ENCODE data around the gene ARVCF. TPM values are rescaled to one million over a fixed set of nuclear protein-coding genes. Genes with fewer than 3 reads are reported as not detected.
A peak's percentile ranks its signal among the peaks of the same experiment; 100 is the strongest.

ARVCF gene
- total RNA-seq, 2 experiments from 2014 or later = 1.5 to 2.4 TPM

- Mint-ChIP-seq H3K4me1 (ENCODE audit: low read depth) (peaks cover 9% of the 10 kb centered on the region), H3K4me3 (no peak overlapping the region), H3K27ac (no peak overlapping the region), H3K27me3 (no peaks in the 10 kb centered on the region), H3K9me3 (peaks cover 19% of the 10 kb centered on the region), H3K36me3 (peaks cover 40% of the 10 kb centered on the region)
- POLR2A ChIA-PET = no interaction called here
- DNase-seq = no peak
- CTCF ChIA-PET = interaction anchor here (0.9 kb wide), 1 partner anchor 31 kb away, joined by 3 read pairs; no protein-coding TSS in a partner anchor
- intact Hi-C loops (cut with micrococcal nuclease) = no loop called here
These were observed 28.0 kb upstream of the ARVCF start for GRCh38 chr22:20044495-20045151.

GRCh38 chr22:20043997-20044342 lies 27.3 kb upstream of the ARVCF start:
- DNase-seq = no peak
- POLR2A ChIA-PET = no interaction called here
- H3K36me3 Mint-ChIP-seq = peaks cover 38% of the 10 kb centered on the region
- intact Hi-C loops (cut with micrococcal nuclease) = no loop called here
- H3K27me3 Mint-ChIP-seq = no peaks in the 10 kb centered on the region
- CTCF ChIA-PET = no interaction called here
- no peak overlapping the region for H3K4me3 Mint-ChIP-seq
- peaks cover 7% of the 10 kb centered on the region for H3K4me1 Mint-ChIP-seq (ENCODE audit: low read depth)
- H3K9me3 Mint-ChIP-seq = peaks cover 17% of the 10 kb centered on the region
- no peak overlapping the region for H3K27ac Mint-ChIP-seq

DNA sequence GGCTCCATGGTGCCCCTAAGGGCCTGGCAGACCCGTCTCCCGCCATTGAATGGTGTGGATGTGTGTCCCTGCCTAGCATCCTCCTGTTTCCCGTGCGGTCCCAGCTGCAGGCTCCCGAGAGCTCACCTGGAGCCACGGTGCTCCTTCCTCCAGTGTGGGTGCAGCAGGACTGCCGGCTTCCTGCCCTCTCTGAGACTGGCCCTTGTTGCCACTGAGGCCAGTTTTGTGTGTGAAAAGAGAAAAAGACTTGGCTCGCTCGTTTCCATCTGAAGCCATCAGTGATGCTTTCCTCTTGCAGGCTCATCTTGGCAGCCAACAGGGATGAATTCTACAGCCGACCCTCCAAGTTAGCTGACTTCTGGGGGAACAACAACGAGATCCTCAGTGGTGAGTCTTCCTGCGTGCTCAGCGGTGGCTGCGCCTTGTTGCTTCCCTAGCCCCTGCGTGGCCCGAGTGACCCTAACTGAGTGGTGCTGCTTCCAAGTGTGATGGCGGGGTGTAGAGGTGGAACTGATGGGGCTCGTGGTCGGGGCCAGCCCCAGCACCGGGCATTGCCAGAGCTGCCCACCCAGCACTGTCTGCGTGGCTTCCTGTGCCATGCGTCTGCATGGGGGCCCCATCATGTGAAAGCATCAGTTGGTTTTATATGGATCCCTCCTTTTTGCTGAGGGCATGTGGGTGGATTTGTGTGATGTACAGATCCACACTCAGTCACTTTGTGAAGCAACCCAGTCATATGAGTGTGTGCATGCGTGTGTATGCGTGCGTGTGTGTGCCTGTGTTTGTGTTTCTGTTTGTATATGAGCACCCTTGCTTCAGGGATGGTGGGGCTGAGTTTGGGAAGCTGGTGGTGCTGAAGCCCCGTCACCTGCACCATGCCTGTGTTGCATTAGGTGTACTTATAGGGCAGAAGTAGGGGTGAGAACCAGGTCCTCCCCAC lies 26.7 kb upstream of the ARVCF start:
- Mint-ChIP-seq H3K27ac (no peak overlapping the region), H3K36me3 (peaks cover 32% of the 10 kb centered on the region)

DNA sequence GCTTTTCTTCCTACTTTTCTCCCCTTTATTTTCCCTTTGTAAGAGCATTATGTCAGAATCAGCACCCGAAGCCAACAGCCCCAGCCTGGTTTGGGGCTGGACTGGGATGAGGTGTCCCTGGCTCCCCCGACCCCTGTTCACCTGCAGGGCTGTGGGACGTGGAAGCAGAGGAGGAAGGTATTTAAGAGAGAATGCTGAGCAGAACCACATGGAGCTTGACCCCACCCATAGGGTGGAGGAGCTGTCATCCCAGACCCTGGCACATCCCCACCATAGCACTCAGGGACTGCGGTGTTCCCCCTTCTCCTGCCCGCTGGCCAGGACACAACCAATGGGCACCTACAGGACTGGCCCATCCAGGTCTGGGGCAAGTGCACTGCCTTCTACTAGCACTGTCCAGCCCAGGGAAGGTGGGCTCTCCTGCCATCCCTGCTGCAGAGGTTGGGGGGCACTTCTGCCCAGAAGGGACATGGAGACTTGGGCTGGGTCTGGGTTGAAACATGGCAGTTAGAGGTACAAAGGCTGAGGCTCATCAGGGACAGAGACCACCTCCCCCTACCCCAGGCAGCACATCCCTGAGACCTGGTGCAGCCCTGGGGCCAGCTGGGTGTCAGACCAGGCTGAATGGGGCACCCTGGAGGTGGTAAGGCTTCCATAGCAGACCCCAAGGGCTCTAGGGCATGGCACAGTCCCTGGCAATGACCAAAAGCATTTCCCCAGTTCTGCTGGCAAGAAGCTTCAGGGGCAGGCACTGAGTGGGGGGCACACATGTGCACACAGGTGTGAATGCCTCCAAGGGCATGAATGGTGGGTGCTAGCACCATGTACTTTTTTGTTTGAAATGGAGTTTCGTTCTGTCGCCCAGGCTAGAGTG lies 23.9 kb upstream of the ARVCF start:
- Mint-ChIP-seq H3K9me3 (no peaks in the 10 kb centered on the region), H3K36me3 (peaks cover 27% of the 10 kb centered on the region), H3K27ac (no peak overlapping the region), H3K4me3 (no peak overlapping the region), H3K4me1 (ENCODE audit: low read depth) (peaks cover 19% of the 10 kb centered on the region), H3K27me3 (no peaks in the 10 kb centered on the region)
- intact Hi-C loops (cut with micrococcal nuclease) = no loop called here
- POLR2A ChIA-PET = no interaction called here
- CTCF ChIA-PET = no interaction called here
- no peak for DNase-seq

More for the DNA sequence above, 26.7 kb upstream of the ARVCF start:
- Mint-ChIP-seq H3K9me3 (peaks cover 12% of the 10 kb centered on the region), H3K4me1 (ENCODE audit: low read depth) (peaks cover 4% of the 10 kb centered on the region), H3K4me3 (no peak overlapping the region), H3K27me3 (no peaks in the 10 kb centered on the region)
- intact Hi-C loops (cut with micrococcal nuclease) = no loop called here
- DNase-seq = no peak
- ChIA-PET CTCF (no interaction called here), POLR2A (no interaction called here)

DNA sequence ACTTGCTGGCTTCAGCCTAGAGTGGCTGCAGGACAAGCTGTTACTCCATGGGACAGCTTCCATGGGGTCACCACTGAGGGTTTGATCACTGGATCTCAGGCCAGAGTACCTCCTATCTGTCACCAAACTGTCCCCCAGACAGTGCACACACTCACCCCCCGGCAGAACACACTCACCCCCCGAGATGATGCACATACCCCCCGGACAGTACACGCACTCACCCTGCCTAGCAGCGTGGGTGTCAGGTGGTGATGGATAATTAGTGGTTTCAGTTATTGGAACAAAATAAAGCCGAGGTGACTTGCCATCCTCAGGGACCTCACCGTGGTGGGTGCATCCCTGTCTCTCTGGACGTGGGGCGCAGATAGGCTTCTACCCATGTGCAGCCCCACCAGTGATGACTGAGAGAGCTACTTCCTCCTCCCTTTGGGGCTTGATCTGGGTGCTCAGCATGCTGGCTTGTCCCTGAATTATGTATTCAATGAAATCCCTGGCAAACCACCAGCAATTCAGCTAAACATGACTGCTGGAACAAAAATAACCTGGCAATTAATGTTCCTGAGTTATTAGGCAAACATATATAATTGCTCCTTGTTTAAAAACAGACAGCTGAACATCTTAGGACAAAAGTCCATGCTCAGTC lies 23.2 kb upstream of the ARVCF start:
- intact Hi-C loops (cut with micrococcal nuclease) = loop anchor here (5.0 kb wide), 1 partner anchor 32 kb away; no protein-coding TSS in a partner anchor
- no peak for DNase-seq
- no peak overlapping the region for H3K27ac Mint-ChIP-seq
- H3K27me3 Mint-ChIP-seq = no peaks in the 10 kb centered on the region
- H3K4me3 Mint-ChIP-seq = no peak overlapping the region
- H3K9me3 Mint-ChIP-seq = no peaks in the 10 kb centered on the region
- H3K36me3 Mint-ChIP-seq = peaks cover 26% of the 10 kb centered on the region
- H3K4me1 Mint-ChIP-seq (ENCODE audit: low read depth) = peaks cover 19% of the 10 kb centered on the region
- CTCF ChIA-PET = no interaction called here
- POLR2A ChIA-PET = no interaction called here

- POLR2A ChIA-PET = interaction anchor here (0.6 kb wide), 1 partner anchor 14 kb away, joined by 3 read pairs; no protein-coding TSS in a partner anchor
- H3K27ac Mint-ChIP-seq = no peak overlapping the region
- CTCF ChIA-PET = no interaction called here
- H3K27me3 Mint-ChIP-seq = no peaks in the 10 kb centered on the region
- intact Hi-C loops (cut with micrococcal nuclease) = loop anchor here (5.0 kb wide), 1 partner anchor 34 kb away; no protein-coding TSS in a partner anchor
- DNase-seq = no peak
- H3K9me3 Mint-ChIP-seq = no peaks in the 10 kb centered on the region
- H3K4me1 Mint-ChIP-seq (ENCODE audit: low read depth) = peaks cover 20% of the 10 kb centered on the region
- peaks cover 22% of the 10 kb centered on the region for H3K36me3 Mint-ChIP-seq
- H3K4me3 Mint-ChIP-seq = no peak overlapping the region
These were observed 22.0 kb upstream of the ARVCF start for GRCh38 chr22:20038574-20038973.

DNA sequence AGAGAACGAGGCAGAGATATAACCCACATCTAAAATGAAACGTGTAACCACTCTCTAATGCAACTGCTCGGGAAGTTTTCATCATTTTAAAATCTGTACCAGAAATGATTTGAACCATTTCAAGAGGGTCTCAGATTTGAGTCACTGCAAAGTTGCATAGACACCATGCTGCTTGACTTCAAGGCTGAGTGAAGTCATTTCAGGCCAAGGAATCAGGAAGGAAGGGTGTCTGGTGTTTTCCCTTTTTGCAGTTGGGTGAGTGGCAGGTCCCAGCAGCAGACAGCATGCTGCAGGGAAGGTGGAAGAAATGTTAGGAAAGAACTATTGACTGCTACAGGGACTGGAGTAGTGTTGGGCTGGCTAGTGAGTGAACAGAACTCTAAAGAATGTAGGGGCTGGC lies 20.8 kb upstream of the ARVCF start:
- intact Hi-C loops (cut with micrococcal nuclease) = loop anchor here (2.0 to 5.0 kb wide), 2 partner anchors 17 to 35 kb away; partner anchors contain the start of gene TANGO2
- Mint-ChIP-seq H3K27ac (peak overlapping the region; percentile 75), H3K9me3 (no peaks in the 10 kb centered on the region), H3K4me1 (ENCODE audit: low read depth) (peaks cover 23% of the 10 kb centered on the region), H3K27me3 (no peaks in the 10 kb centered on the region), H3K36me3 (peaks cover 17% of the 10 kb centered on the region), H3K4me3 (no peak overlapping the region)
- ChIA-PET POLR2A (no interaction called here), CTCF (no interaction called here)
- DNase-seq = peak; percentile 42

DNA sequence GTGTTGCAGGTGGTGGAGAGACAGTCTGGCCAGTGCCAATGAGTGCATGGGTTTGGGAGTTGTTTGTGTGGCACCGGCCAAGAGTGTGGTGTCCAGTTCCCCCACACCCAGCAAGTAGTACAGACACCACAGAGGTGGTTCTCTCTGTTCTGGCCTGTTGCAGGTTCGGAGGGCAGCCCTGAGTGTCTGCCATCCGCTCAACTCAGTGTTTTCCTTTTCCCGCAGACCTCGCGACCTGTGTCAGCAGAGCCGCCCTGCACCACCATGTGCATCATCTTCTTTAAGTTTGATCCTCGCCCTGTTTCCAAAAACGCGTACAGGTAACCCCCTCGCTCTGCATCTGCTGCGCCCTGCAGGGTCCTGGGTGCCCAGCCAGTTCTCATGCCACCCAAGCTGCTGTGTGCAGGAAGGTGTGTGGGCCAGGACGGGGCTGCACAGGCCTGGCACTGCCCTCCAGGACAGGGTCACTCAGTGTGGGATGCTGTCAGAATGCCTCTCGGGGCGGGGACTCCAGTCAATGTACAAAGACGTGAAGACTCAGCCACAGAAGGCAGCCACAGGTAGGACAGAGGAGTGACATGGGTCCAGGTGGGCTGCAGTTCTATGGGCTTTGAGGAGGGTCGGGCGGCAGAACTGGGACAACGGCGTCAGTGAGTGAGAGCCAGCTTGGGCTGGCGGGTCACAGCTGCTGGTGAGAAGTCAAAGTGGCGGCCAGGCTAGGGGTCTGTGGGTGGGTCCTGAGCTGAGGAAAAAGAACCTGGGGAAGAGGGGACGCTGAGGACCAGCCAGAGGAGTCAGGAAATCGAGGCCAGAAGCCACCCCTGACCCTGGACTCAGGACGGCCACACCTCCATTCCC lies 20.1 kb upstream of the ARVCF start:
- no peaks in the 10 kb centered on the region for H3K27me3 Mint-ChIP-seq
- peak overlapping the region; percentile 75 for H3K27ac Mint-ChIP-seq
- CTCF ChIA-PET = no interaction called here
- no peak for DNase-seq
- H3K9me3 Mint-ChIP-seq = no peaks in the 10 kb centered on the region
- H3K4me1 Mint-ChIP-seq (ENCODE audit: low read depth) = peaks cover 28% of the 10 kb centered on the region
- no peak overlapping the region for H3K4me3 Mint-ChIP-seq
- POLR2A ChIA-PET = no interaction called here
- peaks cover 17% of the 10 kb centered on the region for H3K36me3 Mint-ChIP-seq
- intact Hi-C loops (cut with micrococcal nuclease) = loop anchor here (2.0 to 5.0 kb wide), 2 partner anchors 16 to 36 kb away; partner anchors contain the start of gene TANGO2

DNA sequence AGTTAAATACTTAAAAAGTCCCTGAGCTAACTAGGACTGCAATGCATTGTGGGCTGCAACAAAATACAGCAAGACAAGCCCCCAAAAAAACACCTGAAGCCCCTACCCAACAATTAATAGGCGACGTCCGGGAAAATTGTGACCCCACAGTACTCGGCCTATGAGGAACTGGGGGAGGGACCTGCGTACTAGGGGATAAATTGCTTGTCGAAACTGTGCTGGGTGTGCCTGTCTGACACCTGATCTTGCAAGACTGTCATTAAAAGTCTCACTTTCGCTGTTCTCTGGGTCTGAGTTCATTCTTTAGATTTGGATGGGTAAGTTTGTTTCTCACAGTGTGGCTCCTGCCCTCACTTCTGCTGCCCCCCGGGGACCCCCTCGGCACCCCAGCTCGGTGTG lies 19.5 kb upstream of the ARVCF start:
- Mint-ChIP-seq H3K27me3 (no peaks in the 10 kb centered on the region), H3K36me3 (peaks cover 17% of the 10 kb centered on the region), H3K27ac (no peak overlapping the region), H3K9me3 (no peaks in the 10 kb centered on the region), H3K4me3 (no peak overlapping the region), H3K4me1 (ENCODE audit: low read depth) (peaks cover 33% of the 10 kb centered on the region)
- intact Hi-C loops (cut with micrococcal nuclease) = loop anchor here (2.0 to 5.0 kb wide), 2 partner anchors 15 to 36 kb away; partner anchors contain the start of gene TANGO2
- ChIA-PET POLR2A (no interaction called here), CTCF (no interaction called here)
- DNase-seq = no peak

- CTCF ChIA-PET = no interaction called here
- no peaks in the 10 kb centered on the region for H3K9me3 Mint-ChIP-seq
- no peak overlapping the region for H3K27ac Mint-ChIP-seq
- H3K4me1 Mint-ChIP-seq (ENCODE audit: low read depth) = peaks cover 33% of the 10 kb centered on the region
- no peak for DNase-seq
- H3K27me3 Mint-ChIP-seq = no peaks in the 10 kb centered on the region
- intact Hi-C loops (cut with micrococcal nuclease) = loop anchor here (2.0 to 5.0 kb wide), 2 partner anchors 15 to 37 kb away; partner anchors contain the start of gene TANGO2
- no peak overlapping the region for H3K4me3 Mint-ChIP-seq
- peaks cover 17% of the 10 kb centered on the region for H3K36me3 Mint-ChIP-seq
- POLR2A ChIA-PET = no interaction called here
These were observed 18.9 kb upstream of the ARVCF start for GRCh38 chr22:20035375-20036083.
